OCI-LY3 (cell line): ENCODE measurements around the gene MIEF2.
A peak's percentile ranks its signal among the peaks of the same experiment; 100 is the strongest.
"Not testable (repeated sequence)": the region's sequence is repeated elsewhere in the genome, so short reads cannot be mapped to it uniquely, and the experiment has no call there.

ENCODE experiments used
- H2AFZ ChIP-seq: fragments of 200-600, 300-600 bp; shearing (Covaris generic); 2 replicates; pipeline ENCODE4 v1.6.0; 2014; ENCODE audit warnings: antibody characterized with exemption, low read depth, low read length
- H3K27ac ChIP-seq: fragments of 200-600, 300-600 bp; sonication (generic); 2 replicates; pipeline ENCODE4 v1.5.1; 2014; ENCODE audit warnings: mild to moderate bottlenecking, low read length, moderate library complexity, mixed read lengths
- H3K27me3 ChIP-seq: fragments of 200-600, 300-600 bp; sonication (generic); 2 replicates; pipeline ENCODE4 v1.6.1; 2014; ENCODE audit warnings: low read depth, low read length, mixed read lengths
- H3K36me3 ChIP-seq: fragments of 200-600, 300-600 bp; sonication (generic); replicated peaks from 2 replicates; pipeline ENCODE3; 2014; ENCODE audit warnings: low read depth, low read length, mixed read lengths
- H3K4me1 ChIP-seq: fragments of 300-600, 200-600 bp; sonication (generic); 2 replicates; pipeline ENCODE4 v1.6.1; 2014; ENCODE audit warnings: low read length, mixed read lengths
- H3K4me2 ChIP-seq: fragments of 200-600, 300-600 bp; sonication (generic); 2 replicates; pipeline ENCODE4 v1.6.1; 2014; ENCODE audit warnings: low read length, mixed read lengths
- H3K4me3 ChIP-seq: fragments of 300-600, 200-600 bp; sonication (generic); 2 replicates; pipeline ENCODE4 v1.5.1; 2014; ENCODE audit warnings: antibody characterized with exemption, mild to moderate bottlenecking, low read length, moderate library complexity
- H3K79me2 ChIP-seq: fragments of 300-600, 200-600 bp; shearing (Covaris generic); 2 replicates; pipeline ENCODE4 v1.6.1; 2014; ENCODE audit warnings: mild to moderate bottlenecking, low read length, mixed read lengths
- H3K9ac ChIP-seq: fragments of 300-600, 200-600 bp; shearing (Covaris generic); 2 replicates; pipeline ENCODE4 v1.6.0; 2014; ENCODE audit warnings: mild to moderate bottlenecking, low read length, moderate library complexity
- H3K9me3 ChIP-seq: fragments of 200-600, 300-600 bp; shearing (Covaris generic); 2 replicates; pipeline ENCODE4 v1.6.1; 2014; ENCODE audit warnings: low read length, mixed read lengths; ENCODE audit not compliant: insufficient read depth
- H4K20me1 ChIP-seq: fragments of 200-600, 300-600 bp; sonication (generic); 2 replicates; pipeline ENCODE4 v1.6.1; 2016; ENCODE audit warnings: low read length, mixed read lengths; ENCODE audit not compliant: insufficient read depth
- CTCF ChIP-seq: fragments of 200-600, 300-600 bp; sonication (generic); IDR thresholded peaks from 2 replicates; pipeline ENCODE4 v1.5.1; 2014; ENCODE audit warnings: antibody characterized with exemption, low read length, low read depth
- EZH2phosphoT487 ChIP-seq: fragments of 200-600 bp; shearing (Covaris generic); IDR thresholded peaks from 2 replicates; pipeline ENCODE4 v1.6.1; 2018; ENCODE audit warnings: antibody characterized with exemption, mixed run types, low read depth

The MIEF2 gene

GRCh38 chr17:18260332-18261145 is at the start of gene MIEF2:
MIEF2 (plus strand) TSS chr17:18260662; CDS start chr17:18262721, 2,059 bp downstream.
- Histone ChIP-seq H3K4me3 (peak within 1 kb of the TSS; percentile 82), H3K27me3 (no peaks in the 10 kb centered on the region), H4K20me1 (no peaks in the 10 kb centered on the region), H3K27ac (peak within 1 kb of the TSS; percentile 47), H3K4me2 (peak within 1 kb of the TSS; percentile 77), H3K36me3 (no peaks in the 10 kb centered on the region), H2AFZ (no peak within 1 kb of the TSS; the same call in 1 of the 2 replicates), H3K9me3 (no peaks in the 10 kb centered on the region), H3K79me2 (peaks cover 12% of the 10 kb centered on the region; the same call in 1 of the 2 replicates), H3K4me1 (peaks cover 10% of the 10 kb centered on the region), H3K9ac (peak within 1 kb of the TSS; percentile 70)
- TF ChIP-seq EZH2phosphoT487, result no peak
- TF ChIP-seq CTCF, result no peak

GRCh38 chr17:18213666-18214270 is 46.7 kb upstream of the MIEF2 start:
- H3K4me3 ChIP-seq, result no peak overlapping the region
- H3K36me3 ChIP-seq, result no peaks in the 10 kb centered on the region
- H4K20me1 ChIP-seq, result no peaks in the 10 kb centered on the region
- H3K4me2 ChIP-seq, result no peak overlapping the region
- no peaks in the 10 kb centered on the region for H3K27me3 ChIP-seq
- H3K79me2 ChIP-seq, result no peaks in the 10 kb centered on the region
- no peak overlapping the region for H2AFZ ChIP-seq
- H3K9ac ChIP-seq, result no peak overlapping the region
- no peak overlapping the region for H3K27ac ChIP-seq
- no peaks in the 10 kb centered on the region for H3K9me3 ChIP-seq
- no peaks in the 10 kb centered on the region for H3K4me1 ChIP-seq
- TF ChIP-seq CTCF, result no peak
- no peak for TF ChIP-seq EZH2phosphoT487

- H3K27me3 ChIP-seq, H2AFZ ChIP-seq, H3K79me2 ChIP-seq, H3K4me1 ChIP-seq, H3K36me3 ChIP-seq, H3K4me2 ChIP-seq, H3K4me3 ChIP-seq, H3K27ac ChIP-seq, H3K9me3 ChIP-seq, H4K20me1 ChIP-seq, H3K9ac ChIP-seq: not testable (repeated sequence)
Observed at GRCh38 chr17:18216906-18217305, 43.6 kb upstream of the MIEF2 start.

GRCh38 chr17:18217412-18218015 is 42.9 kb upstream of the MIEF2 start:
- TF ChIP-seq CTCF (peak; percentile 50), EZH2phosphoT487 (no peak)
- H2AFZ ChIP-seq, result no peak overlapping the region
- no peak overlapping the region for H3K4me3 ChIP-seq
- no peaks in the 10 kb centered on the region for H4K20me1 ChIP-seq
- H3K27me3 ChIP-seq, result no peaks in the 10 kb centered on the region
- H3K27ac ChIP-seq, result no peak overlapping the region
- H3K9ac ChIP-seq, result no peak overlapping the region
- peaks cover 6% of the 10 kb centered on the region for H3K4me1 ChIP-seq
- no peaks in the 10 kb centered on the region for H3K79me2 ChIP-seq
- no peaks in the 10 kb centered on the region for H3K9me3 ChIP-seq
- H3K36me3 ChIP-seq, result no peaks in the 10 kb centered on the region
- no peak overlapping the region for H3K4me2 ChIP-seq
